Osteocyte (in vitro differentiated cells): ENCODE measurements around the gene PKHD1. TPM values are rescaled to one million over a fixed set of nuclear protein-coding genes. Genes with fewer than 3 reads are reported as not detected.

Experiments
- DNase-seq: peaks from one replicate; pipeline ENCODE4 v3.0.0; 2021; ENCODE audit warnings: mixed read lengths; ENCODE audit not compliant: unreplicated experiment; ENCODE audit errors: extremely low spot score
- H3K27ac Mint-ChIP-seq: one replicate; pipeline ENCODE4 v1.8.0; 2021; ENCODE audit warnings: mild to moderate bottlenecking, mixed read lengths; ENCODE audit not compliant: unreplicated experiment
- H3K27me3 Mint-ChIP-seq: one replicate; pipeline ENCODE4 v1.8.0; 2021; ENCODE audit warnings: mixed read lengths; ENCODE audit not compliant: unreplicated experiment
- H3K36me3 Mint-ChIP-seq: one replicate; pipeline ENCODE4 v1.8.0; 2021; ENCODE audit warnings: mixed read lengths; ENCODE audit not compliant: unreplicated experiment
- H3K4me1 Mint-ChIP-seq: one replicate; pipeline ENCODE4 v1.8.0; 2021; ENCODE audit warnings: mixed read lengths; ENCODE audit not compliant: unreplicated experiment
- H3K4me3 Mint-ChIP-seq: one replicate; pipeline ENCODE4 v1.8.0; 2021; ENCODE audit warnings: mild to moderate bottlenecking, moderate library complexity, mixed read lengths; ENCODE audit not compliant: unreplicated experiment
- H3K9me3 Mint-ChIP-seq: one replicate; pipeline ENCODE4 v1.8.0; 2021; ENCODE audit warnings: mixed read lengths; ENCODE audit not compliant: unreplicated experiment
- CTCF ChIP-seq: fragments of 200-600 bp; sonication (generic); IDR thresholded peaks from 2 replicates; pipeline ENCODE4 v1.5.0; 2021; ENCODE audit warnings: antibody characterized with exemption, mild to moderate bottlenecking, moderate library complexity
- total RNA-seq: library from RNA; stranded (reverse); gene quantifications from 2 replicates; pipeline ENCODE4 v1.2.1, GENCODE V29; 2021

PKHD1 gene
- total RNA-seq, 1 donor from 2014 or later: not detected

GRCh38 chr6:51868591-51869355 lies 218.6 kb downstream of the PKHD1 start:
- DNase-seq: no peak
- H3K27me3 Mint-ChIP-seq: peaks cover 14% of the 10 kb centered on the region
- TF ChIP-seq CTCF: no peak
- no peak overlapping the region for H3K4me3 Mint-ChIP-seq
- no peaks in the 10 kb centered on the region for H3K9me3 Mint-ChIP-seq
- H3K27ac Mint-ChIP-seq: no peak overlapping the region
- no peaks in the 10 kb centered on the region for H3K36me3 Mint-ChIP-seq
- H3K4me1 Mint-ChIP-seq: no peaks in the 10 kb centered on the region

GRCh38 chr6:51866867-51867266 lies 220.5 kb downstream of the PKHD1 start:
- no peak for DNase-seq
- H3K9me3 Mint-ChIP-seq: no peaks in the 10 kb centered on the region
- no peaks in the 10 kb centered on the region for H3K36me3 Mint-ChIP-seq
- H3K4me1 Mint-ChIP-seq: no peaks in the 10 kb centered on the region
- no peak for TF ChIP-seq CTCF
- peaks cover 14% of the 10 kb centered on the region for H3K27me3 Mint-ChIP-seq
- H3K27ac Mint-ChIP-seq: no peak overlapping the region
- no peak overlapping the region for H3K4me3 Mint-ChIP-seq

GRCh38 chr6:51865996-51866395 lies 221.4 kb downstream of the PKHD1 start:
- Mint-ChIP-seq H3K4me1 (no peaks in the 10 kb centered on the region), H3K27ac (no peak overlapping the region), H3K27me3 (peaks cover 14% of the 10 kb centered on the region), H3K4me3 (no peak overlapping the region), H3K36me3 (no peaks in the 10 kb centered on the region), H3K9me3 (no peaks in the 10 kb centered on the region)
- no peak for TF ChIP-seq CTCF
- no peak for DNase-seq

GRCh38 chr6:51865176-51865575 lies 222.2 kb downstream of the PKHD1 start:
- Mint-ChIP-seq H3K27me3 (peaks cover 8% of the 10 kb centered on the region), H3K4me1 (no peaks in the 10 kb centered on the region), H3K36me3 (no peaks in the 10 kb centered on the region), H3K4me3 (no peak overlapping the region), H3K27ac (no peak overlapping the region), H3K9me3 (no peaks in the 10 kb centered on the region)
- no peak for TF ChIP-seq CTCF
- DNase-seq: no peak

- H3K4me1 Mint-ChIP-seq: no peaks in the 10 kb centered on the region
- H3K4me3 Mint-ChIP-seq: no peak overlapping the region
- H3K9me3 Mint-ChIP-seq: peaks cover 11% of the 10 kb centered on the region
- H3K27me3 Mint-ChIP-seq: peaks cover 22% of the 10 kb centered on the region
- H3K27ac Mint-ChIP-seq: no peak overlapping the region
- no peaks in the 10 kb centered on the region for H3K36me3 Mint-ChIP-seq
- DNase-seq: no peak
- TF ChIP-seq CTCF: no peak
These were observed 230.3 kb downstream of the PKHD1 start for GRCh38 chr6:51857134-51857533.
